Esophagus (tissue), 2 donors: Measurements from ENCODE around the gene CERS6. TPM values are rescaled to one million over a fixed set of nuclear protein-coding genes. Genes with fewer than 3 reads are reported as not detected.

Source experiments
- H3K27ac ChIP-seq, 2 donors: one replicate each; pipeline ENCODE4 v1.5.1; 2013; ENCODE audit warnings: low read depth in 2 of 2, mild to moderate bottlenecking in 2 of 2, inconsistent platforms in 1 of 2, low read length in 1 of 2, moderate library complexity in 1 of 2
- H3K27me3 ChIP-seq, 2 donors: one replicate each; pipeline ENCODE4 v1.6.1; 2013; ENCODE audit warnings: low read length in 2 of 2, control low read depth in 1 of 2, mild to moderate bottlenecking in 1 of 2; ENCODE audit not compliant: insufficient read depth in 2 of 2, control insufficient read depth in 1 of 2
- H3K36me3 ChIP-seq, 2 donors: one replicate each; pipeline ENCODE4 v1.6.1; 2013; ENCODE audit warnings: low read length in 1 of 2; ENCODE audit not compliant: control insufficient read depth in 2 of 2, insufficient read depth in 2 of 2
- H3K4me1 ChIP-seq, 2 donors: one replicate each; pipeline ENCODE4 v1.6.1; 2013; ENCODE audit warnings: low read length in 1 of 2; ENCODE audit not compliant: control insufficient read depth in 2 of 2, insufficient read depth in 2 of 2
- H3K4me3 ChIP-seq, 2 donors: one replicate each; pipeline ENCODE4 v1.5.1; 2013; ENCODE audit warnings: low read length in 2 of 2, mild to moderate bottlenecking in 2 of 2, low read depth in 1 of 2, moderate library complexity in 1 of 2
- H3K9me3 ChIP-seq, 2 donors: one replicate each; pipeline ENCODE4 v1.6.1; 2013; ENCODE audit warnings: mild to moderate bottlenecking in 2 of 2, low read depth in 1 of 2, low read length in 1 of 2, moderate library complexity in 1 of 2; ENCODE audit not compliant: control insufficient read depth in 2 of 2, insufficient read depth in 1 of 2
- WGBS, 2 donors: extraction: QIAGEN DNeasy Blood & Tissue Kit; methylation state at CpG; one replicate each; pipeline ENCODE4 v1.1.7; 2013; 5-methylcytosine and 5-hydroxymethylcytosine counted together
- polyA plus RNA-seq, 2 donors: library from polyadenylated mRNA; stranded (reverse); fragments of 200-250 nt; gene quantifications; one replicate each; pipeline ENCODE4 v1.2.3, GENCODE V29; 2013
- donor health status: healthy with polysubstance abuse.
- donor health status: Bipolar disorder and iron deficiency.

CERS6 gene
- polyA plus RNA-seq, 2 donors, result 4.2 to 7.6 TPM

GRCh38 chr2:168716839-168717238 is 260.8 kb downstream of the CERS6 start:
- Histone ChIP-seq H3K9me3 (no peaks in the 10 kb centered on the region), H3K4me3 (no peak overlapping the region), H3K36me3 (no peaks in the 10 kb centered on the region), H3K27me3 (no peaks in the 10 kb centered on the region), H3K4me1 (no peaks in the 10 kb centered on the region), H3K27ac (no peak overlapping the region)

DNA sequence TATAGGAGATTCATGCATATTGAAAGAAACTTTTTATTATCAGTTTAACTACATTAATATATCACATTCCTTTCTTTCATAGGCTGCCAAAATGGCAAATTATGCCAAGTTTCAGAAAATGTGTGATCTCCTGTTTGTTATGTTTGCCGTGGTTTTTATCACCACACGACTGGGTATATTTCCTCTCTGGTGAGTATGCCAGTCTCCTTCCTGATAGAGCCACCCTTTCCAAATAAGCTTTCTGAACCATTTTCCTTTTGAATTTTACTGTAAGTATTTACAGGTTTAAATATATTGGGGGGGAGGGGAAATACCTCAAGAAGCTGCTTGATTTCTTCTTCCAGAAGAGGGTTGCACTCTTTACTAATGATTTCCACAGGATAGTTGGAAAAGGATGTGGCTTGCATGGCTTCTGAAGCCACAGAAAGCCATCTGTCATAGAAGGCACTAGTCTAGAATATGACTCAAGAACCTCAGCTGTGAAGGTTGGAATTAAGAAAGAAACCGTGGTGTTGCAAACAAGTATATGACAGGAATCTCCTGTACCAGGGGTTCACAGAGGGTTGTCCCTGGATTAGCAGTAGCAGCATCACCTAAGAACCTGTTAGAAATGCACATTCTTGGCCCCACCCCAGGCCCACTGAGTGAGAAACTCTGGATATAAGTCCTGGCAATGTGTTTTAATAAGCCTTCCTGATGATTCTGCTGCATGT is 261.9 kb downstream of the CERS6 start:
- H3K36me3 ChIP-seq, result no peaks in the 10 kb centered on the region
- 37 to 39% methylated on average over 3 of the region's 3 CpGs for WGBS, 2 donors
- H3K9me3 ChIP-seq, result no peaks in the 10 kb centered on the region
- no peaks in the 10 kb centered on the region for H3K27me3 ChIP-seq
- peak overlapping the region; percentile 29 to 42 for H3K27ac ChIP-seq
- no peak overlapping the region for H3K4me3 ChIP-seq
- H3K4me1 ChIP-seq, result no peaks in the 10 kb centered on the region

DNA sequence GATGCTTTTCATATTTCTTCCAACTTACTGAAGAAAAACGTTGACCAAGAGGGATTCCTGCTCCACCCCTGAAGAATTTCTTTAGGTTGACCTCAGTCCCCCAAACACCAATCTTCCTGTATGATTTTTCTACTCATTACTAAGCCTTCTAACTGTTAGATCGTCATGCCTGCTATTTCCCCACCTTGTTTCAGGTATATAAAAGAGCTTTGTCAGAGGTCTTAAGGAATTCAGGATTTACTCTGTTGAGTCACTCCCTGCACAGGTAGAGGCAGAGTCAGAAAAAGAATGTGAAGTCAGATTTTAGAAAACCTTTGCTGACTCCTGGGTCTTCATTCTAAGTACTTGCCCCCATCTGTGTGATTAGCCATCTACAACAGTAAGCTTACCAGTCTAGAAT is 262.6 kb downstream of the CERS6 start:
- no peaks in the 10 kb centered on the region for H3K36me3 ChIP-seq
- H3K27me3 ChIP-seq, result no peaks in the 10 kb centered on the region
- no peaks in the 10 kb centered on the region for H3K9me3 ChIP-seq
- H3K4me1 ChIP-seq, result no peaks in the 10 kb centered on the region
- no peak overlapping the region for H3K4me3 ChIP-seq
- 42 to 60% methylated on average over 2 of the region's 2 CpGs for WGBS, 2 donors
- no peak overlapping the region for H3K27ac ChIP-seq

DNA sequence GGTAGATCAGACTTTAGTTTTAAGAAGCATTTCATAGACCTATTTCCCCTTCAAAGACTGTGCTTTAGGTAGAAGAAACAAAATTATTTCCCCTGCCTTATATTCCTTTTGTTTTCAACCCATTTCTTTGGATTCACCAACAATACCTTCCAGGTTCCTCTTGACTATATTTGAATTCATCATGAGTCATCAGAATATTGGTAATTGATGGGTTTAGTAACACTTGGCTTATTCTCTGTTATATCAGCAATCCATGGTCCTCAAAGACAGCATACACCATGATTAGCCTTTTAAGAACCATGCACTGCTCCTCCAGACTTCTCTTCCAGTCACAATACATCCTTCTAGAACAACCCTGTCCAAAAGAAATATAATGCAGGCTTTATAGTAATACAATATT is 263.4 kb downstream of the CERS6 start:
- no peaks in the 10 kb centered on the region for H3K9me3 ChIP-seq
- H3K4me3 ChIP-seq, result no peak overlapping the region
- H3K27me3 ChIP-seq, result no peaks in the 10 kb centered on the region
- no peak overlapping the region for H3K27ac ChIP-seq
- H3K4me1 ChIP-seq, result no peaks in the 10 kb centered on the region
- no peaks in the 10 kb centered on the region for H3K36me3 ChIP-seq

GRCh38 chr2:168722592-168722991 is 266.5 kb downstream of the CERS6 start:
- Histone ChIP-seq H3K27me3 (no peaks in the 10 kb centered on the region), H3K36me3 (no peaks in the 10 kb centered on the region), H3K4me1 (no peaks in the 10 kb centered on the region), H3K4me3 (no peak overlapping the region), H3K27ac (no peak overlapping the region), H3K9me3 (no peaks in the 10 kb centered on the region)
- 31 to 36% methylated on average over 2 of the region's 2 CpGs for WGBS, 2 donors

- H3K9me3 ChIP-seq, result no peaks in the 10 kb centered on the region
- no peak overlapping the region for H3K27ac ChIP-seq
- H3K36me3 ChIP-seq, result no peaks in the 10 kb centered on the region
- H3K4me1 ChIP-seq, result no peaks in the 10 kb centered on the region
- no peak overlapping the region for H3K4me3 ChIP-seq
- WGBS, 2 donors, result 65 to 72% methylated on average over 3 of the region's 3 CpGs
- H3K27me3 ChIP-seq, result no peaks in the 10 kb centered on the region
Measured at GRCh38 chr2:168723275-168723899, 267.3 kb downstream of the CERS6 start.

- 62 to 93% methylated on average over 3 of the region's 3 CpGs for WGBS, 2 donors
- Histone ChIP-seq H3K4me3 (no peak overlapping the region), H3K36me3 (no peaks in the 10 kb centered on the region), H3K4me1 (no peaks in the 10 kb centered on the region), H3K9me3 (no peaks in the 10 kb centered on the region), H3K27ac (no peak overlapping the region), H3K27me3 (no peaks in the 10 kb centered on the region)
Measured at GRCh38 chr2:168726375-168726774, 270.3 kb downstream of the CERS6 start.

- H3K27me3 ChIP-seq, result no peaks in the 10 kb centered on the region
- 87 to 88% methylated on average over 5 of the region's 5 CpGs for WGBS, 2 donors
- H3K36me3 ChIP-seq, result no peaks in the 10 kb centered on the region
- H3K27ac ChIP-seq, result no peak overlapping the region
- H3K9me3 ChIP-seq, result no peaks in the 10 kb centered on the region
- no peaks in the 10 kb centered on the region for H3K4me1 ChIP-seq
- H3K4me3 ChIP-seq, result no peak overlapping the region
Measured at GRCh38 chr2:168727904-168728470, 271.9 kb downstream of the CERS6 start.

DNA sequence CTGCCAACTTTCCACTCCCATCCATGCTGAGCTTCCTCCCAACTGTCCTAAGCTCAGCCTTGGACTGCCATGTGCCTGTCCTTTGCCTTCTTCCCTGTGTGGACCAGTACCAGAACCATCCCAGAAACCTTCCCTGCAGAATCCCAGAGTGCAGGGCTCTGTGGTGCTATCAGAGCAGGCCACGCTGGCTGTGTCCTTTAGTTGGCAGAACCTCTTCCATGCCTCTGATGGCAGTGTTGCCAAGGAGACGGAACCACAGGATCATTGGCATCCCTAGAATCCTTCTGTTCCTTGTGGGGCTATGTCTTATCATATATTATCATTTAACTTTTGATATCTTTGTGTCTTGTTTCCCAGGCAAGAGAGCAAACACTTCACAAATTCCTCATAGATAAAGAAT is 273.4 kb downstream of the CERS6 start:
- 96 to 97% methylated on average over 2 of the region's 2 CpGs for WGBS, 2 donors
- Histone ChIP-seq H3K27ac (no peak overlapping the region), H3K9me3 (no peaks in the 10 kb centered on the region), H3K36me3 (no peaks in the 10 kb centered on the region), H3K4me3 (no peak overlapping the region), H3K27me3 (no peaks in the 10 kb centered on the region), H3K4me1 (no peaks in the 10 kb centered on the region)

DNA sequence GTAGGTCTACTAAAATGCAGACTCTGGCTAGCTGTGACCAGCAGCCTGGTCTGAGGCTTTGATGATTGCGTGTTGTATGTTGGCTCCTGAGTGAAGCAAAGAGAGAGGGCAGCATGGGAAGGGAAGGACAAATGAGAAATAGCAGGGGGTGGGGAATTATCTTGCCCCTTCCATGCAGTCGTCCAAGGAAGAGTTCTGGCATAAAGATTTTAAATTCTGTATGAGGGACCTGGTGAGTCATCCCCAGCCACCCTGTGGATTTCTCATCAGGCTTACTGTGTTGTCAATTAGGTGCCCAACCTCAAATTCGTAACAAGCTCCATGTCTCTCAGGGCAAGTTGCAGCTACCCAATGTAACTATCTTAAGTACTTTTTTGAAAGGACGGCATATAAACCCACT is 274.3 kb downstream of the CERS6 start:
- Histone ChIP-seq H3K27ac (no peak overlapping the region), H3K4me3 (no peak overlapping the region), H3K9me3 (no peaks in the 10 kb centered on the region), H3K27me3 (no peaks in the 10 kb centered on the region), H3K36me3 (no peaks in the 10 kb centered on the region), H3K4me1 (no peaks in the 10 kb centered on the region)
- 77 to 83% methylated on average over 4 of the region's 4 CpGs for WGBS, 2 donors
